Measurements from ENCODE around the gene EYS.

GRCh38 chr6:64160486-64160885 is 1546.5 kb downstream of the EYS start:
- TF ChIP-seq ZNF302 (CRISPR knock-in tag; IDR thresholded peaks at IDR 0.05) (no peak), CTCF (IDR thresholded peaks at IDR 0.05) (no peak), PBX3 (IDR thresholded peaks at IDR 0.05) (no peak), SMC3 (IDR thresholded peaks at IDR 0.05) (no peak), MYC (IDR thresholded peaks at IDR 0.05; ENCODE audit: borderline replicate concordance, low read length) (no peak), ZFP36 (IDR thresholded peaks at IDR 0.05; ENCODE audit: borderline replicate concordance, partially characterized antibody) (no peak)

Measured in A549 (cell line).